Esophagus squamous epithelium (tissue), 4 donors: Measurements from ENCODE around the gene EPN2.

Source experiments
- POLR2A ChIP-seq, 4 donors: fragments of 450-650 bp; IDR thresholded peaks; one replicate each; pipeline ENCODE4 v1.6.1; 2017; ENCODE audit warnings: antibody characterized with exemption in 4 of 4, mild to moderate bottlenecking in 4 of 4, moderate library complexity in 3 of 4
- TF ChIP-seq, protein P1 (sequence below), 6 experiments: fragments of 450-650 bp in 4 of 6; fragments of 200-600 bp in 2 of 6; sonication (generic) in 2 of 6; IDR thresholded peaks; one replicate each; pipeline ENCODE4 v1.5.1; 2016 to 2019; ENCODE audit warnings: antibody characterized with exemption in 6 of 6, mild to moderate bottlenecking in 4 of 6, moderate library complexity in 4 of 6

GRCh38 chr17:19301274-19301951 is 64.2 kb downstream of the EPN2 start:
- TF ChIP-seq, protein P1, sequence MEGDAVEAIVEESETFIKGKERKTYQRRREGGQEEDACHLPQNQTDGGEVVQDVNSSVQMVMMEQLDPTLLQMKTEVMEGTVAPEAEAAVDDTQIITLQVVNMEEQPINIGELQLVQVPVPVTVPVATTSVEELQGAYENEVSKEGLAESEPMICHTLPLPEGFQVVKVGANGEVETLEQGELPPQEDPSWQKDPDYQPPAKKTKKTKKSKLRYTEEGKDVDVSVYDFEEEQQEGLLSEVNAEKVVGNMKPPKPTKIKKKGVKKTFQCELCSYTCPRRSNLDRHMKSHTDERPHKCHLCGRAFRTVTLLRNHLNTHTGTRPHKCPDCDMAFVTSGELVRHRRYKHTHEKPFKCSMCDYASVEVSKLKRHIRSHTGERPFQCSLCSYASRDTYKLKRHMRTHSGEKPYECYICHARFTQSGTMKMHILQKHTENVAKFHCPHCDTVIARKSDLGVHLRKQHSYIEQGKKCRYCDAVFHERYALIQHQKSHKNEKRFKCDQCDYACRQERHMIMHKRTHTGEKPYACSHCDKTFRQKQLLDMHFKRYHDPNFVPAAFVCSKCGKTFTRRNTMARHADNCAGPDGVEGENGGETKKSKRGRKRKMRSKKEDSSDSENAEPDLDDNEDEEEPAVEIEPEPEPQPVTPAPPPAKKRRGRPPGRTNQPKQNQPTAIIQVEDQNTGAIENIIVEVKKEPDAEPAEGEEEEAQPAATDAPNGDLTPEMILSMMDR (IDR thresholded peaks at IDR 0.05): no peak
- TF ChIP-seq POLR2A (IDR thresholded peaks at IDR 0.05): no peak
